SK-N-SH (cell line): ENCODE measurements around the gene DDAH1. TPM values are rescaled to one million over a fixed set of nuclear protein-coding genes. Genes with fewer than 3 reads are reported as not detected.

Experiments
- CTCF ChIA-PET: fragments of 300-600, 350-600 bp; formaldehyde crosslinking; extraction: SDS; loops from one replicate; lab custom pipeline; 2021; lab: Yijun Ruan, JAX
- POLR2A ChIA-PET: fragments of 350-600 bp; sonication (Branson Sonifier 250); formaldehyde crosslinking; extraction: SDS; loops from one replicate; lab custom pipeline; 2020; ENCODE audit warnings: antibody characterized with exemption, inconsistent platforms; lab: Yijun Ruan, JAX
- DNase-seq: peaks from one replicate; pipeline ENCODE4 v3.0.0; 2012
- H2AFZ ChIP-seq: fragments of 200-600 bp; sonication (generic); 2 replicates; pipeline ENCODE4 v1.8.1; 2016; ENCODE audit warnings: antibody characterized with exemption, mild to moderate bottlenecking, low read depth
- H3F3A ChIP-seq: fragments of 200-600 bp; sonication (generic); replicated peaks from 2 replicates; pipeline ENCODE3; 2016; ENCODE audit warnings: antibody characterized with exemption, mild to moderate bottlenecking; ENCODE audit not compliant: insufficient read depth
- H3K27ac ChIP-seq, 2 experiments: fragments of 200-500 bp in 1 of 2; fragments of 200-600 bp in 1 of 2; sonication (Bioruptor generic) in 1 of 2; sonication (generic), shearing (Covaris generic) in 1 of 2; 2 replicates each; pipeline versions ENCODE4 v1.5.1 to v1.6.1; 2014 to 2016; ENCODE audit warnings: low read depth in 2 of 2, inconsistent platforms in 1 of 2, low read length in 1 of 2, mild to moderate bottlenecking in 1 of 2, mixed read lengths in 1 of 2
- H3K27me3 ChIP-seq: fragments of 200-600 bp; sonication (generic), shearing (Covaris generic); 2 replicates; pipeline ENCODE4 v1.6.1; 2016; ENCODE audit warnings: mixed run types; ENCODE audit not compliant: insufficient read depth
- H3K36me3 ChIP-seq, 2 experiments: fragments of 200-500 bp in 1 of 2; fragments of 200-600 bp in 1 of 2; sonication (Bioruptor generic) in 1 of 2; sonication (generic) in 1 of 2; replicated peaks in 1 of 2; 2 replicates each; pipeline versions ENCODE3 to v1.5.1; 2014 to 2016; ENCODE audit warnings: low read length in 1 of 2, mild to moderate bottlenecking in 1 of 2; ENCODE audit not compliant: insufficient read depth in 2 of 2, control insufficient read depth in 1 of 2
- H3K4me1 ChIP-seq, 2 experiments: fragments of 200-500 bp in 1 of 2; fragments of 200-600 bp in 1 of 2; sonication (Bioruptor generic) in 1 of 2; sonication (generic), shearing (Covaris generic) in 1 of 2; 2 replicates each; pipeline versions ENCODE4 v1.5.1 to v1.6.1; 2014 to 2016; ENCODE audit warnings: low read depth in 1 of 2, low read length in 1 of 2, mixed run types in 1 of 2; ENCODE audit not compliant: insufficient read depth in 2 of 2, control insufficient read depth in 1 of 2
- H3K4me2 ChIP-seq: fragments of 200-600 bp; sonication (generic), shearing (Covaris generic); 2 replicates; pipeline ENCODE4 v1.6.1; 2017; ENCODE audit warnings: mixed run types
- H3K4me3 ChIP-seq, 2 experiments: fragments of 200-500 bp in 1 of 2; fragments of 200-600 bp in 1 of 2; sonication (Bioruptor generic) in 1 of 2; sonication (generic), shearing (Covaris generic) in 1 of 2; 2 replicates each; pipeline versions ENCODE4 v1.5.1 to v1.8.1; 2014 to 2016; ENCODE audit warnings: low read depth in 2 of 2, inconsistent platforms in 1 of 2, low read length in 1 of 2, mild to moderate bottlenecking in 1 of 2, mixed read lengths in 1 of 2, moderate library complexity in 1 of 2
- H3K79me2 ChIP-seq: fragments of 200-600 bp; sonication (generic); 2 replicates; pipeline ENCODE4 v1.8.1; 2017; ENCODE audit warnings: mild to moderate bottlenecking; ENCODE audit not compliant: insufficient read depth
- H3K9ac ChIP-seq: fragments of 200-600 bp; sonication (generic); 2 replicates; pipeline ENCODE4 v1.6.1; 2017; ENCODE audit warnings: mixed run types
- H3K9me2 ChIP-seq: fragments of 200-600 bp; sonication (generic); 2 replicates; pipeline ENCODE4 v1.6.1; 2017; ENCODE audit warnings: mixed run types
- H3K9me3 ChIP-seq: fragments of 200-600 bp; sonication (generic); 2 replicates; pipeline ENCODE4 v1.6.1; 2017; ENCODE audit warnings: mixed run types, mild to moderate bottlenecking, moderate library complexity
- H4K20me1 ChIP-seq: fragments of 200-600 bp; sonication (generic); 2 replicates; pipeline ENCODE4 v1.6.1; 2017; ENCODE audit warnings: mild to moderate bottlenecking, mixed run types; ENCODE audit not compliant: insufficient read depth
- EP300 ChIP-seq, 2 experiments: IDR thresholded peaks; 2 replicates each; pipeline versions ENCODE4 v1.4.0 to v1.6.1; 2012; ENCODE audit warnings: borderline replicate concordance in 1 of 2, low read depth in 1 of 2, low read length in 1 of 2
- IRF3 ChIP-seq: fragments of 150-350 bp; IDR thresholded peaks from 2 replicates; pipeline ENCODE4 v1.6.1; 2016; ENCODE audit warnings: mild to moderate bottlenecking, low read depth, low read length
- MAX ChIP-seq: IDR thresholded peaks from 2 replicates; pipeline ENCODE4 v1.4.0; 2012; ENCODE audit warnings: low read depth
- NRF1 ChIP-seq: IDR thresholded peaks from 2 replicates; pipeline ENCODE4 v1.6.1; 2012; ENCODE audit warnings: low read depth, mild to moderate bottlenecking, low read length
- PBX3 ChIP-seq: IDR thresholded peaks from 2 replicates; pipeline ENCODE4; 2012
- RAD21 ChIP-seq: IDR thresholded peaks from 2 replicates; pipeline ENCODE4 v1.6.1; 2012; ENCODE audit warnings: mild to moderate bottlenecking, low read length
- SMC3 ChIP-seq: IDR thresholded peaks from 2 replicates; pipeline ENCODE4 v1.6.1; 2012; ENCODE audit warnings: low read depth, low read length, improper control_type of control experiment
- TCF12 ChIP-seq: IDR thresholded peaks from 2 replicates; pipeline ENCODE4 v1.4.0; 2012
- USF2 ChIP-seq: fragments of 150-350 bp; IDR thresholded peaks from 2 replicates; pipeline ENCODE4 v1.6.1; 2017; ENCODE audit warnings: antibody characterized with exemption, low read length, low read depth, borderline replicate concordance
- YY1 ChIP-seq: IDR thresholded peaks from 2 replicates; pipeline ENCODE4 v1.4.0; 2012; ENCODE audit warnings: low read depth, mild to moderate bottlenecking
- ZBTB33 ChIP-seq: IDR thresholded peaks from 2 replicates; pipeline ENCODE4 v1.4.0; 2012; ENCODE audit warnings: low read depth, borderline replicate concordance
- WGBS: methylation state at CpG from one replicate; pipeline ENCODE4 v1.1.6; 2017; ENCODE audit warnings: low lambda C conversion rate; 5-methylcytosine and 5-hydroxymethylcytosine counted together
- polyA plus RNA-seq, 3 experiments: library from polyadenylated mRNA; depleted of rRNA; stranded (reverse); fragments of >200 nt; gene quantifications; 2 replicates each; pipeline ENCODE4 v1.2.3, GENCODE V29; 2012

The DDAH1 gene
- polyA plus RNA-seq, 1 of the 3 experiments (the other 2 are of a cell fraction) = 64.3 TPM

GRCh38 chr1:85467929-85468540, 3.1 kb upstream of the DDAH1 start:
- Histone ChIP-seq H3K9me2 (no peaks in the 10 kb centered on the region), H3K27me3 (no peaks in the 10 kb centered on the region), H4K20me1 (no peaks in the 10 kb centered on the region), H3K4me3 (no peak overlapping the region), H2AFZ (no peak overlapping the region), H3K27ac (peak overlapping the region in 1 of 2 experiments; percentile 72; a peak in 2 of 4 replicates), H3K79me2 (peaks cover 52% of the 10 kb centered on the region), H3K9me3 (no peaks in the 10 kb centered on the region), H3K9ac (no peak overlapping the region), H3F3A (peaks cover 8% of the 10 kb centered on the region), H3K4me1 (peaks cover 0 to 12% of the 10 kb centered on the region in 2 experiments; a peak in 2 of 4 replicates), H3K36me3 (peaks cover 0 to 11% of the 10 kb centered on the region in 2 experiments), H3K4me2 (no peak overlapping the region)
- POLR2A ChIA-PET = no interaction called here
- WGBS = 99% methylated on average over 3 of the region's 3 CpGs
- TF ChIP-seq USF2 (no peak), MAX (no peak), TCF12 (no peak), IRF3 (no peak), EP300 (IDR thresholded peaks at IDR 0.05; ENCODE audit: borderline replicate concordance in 1 of 2, low read depth in 1 of 2, low read length in 1 of 2) (no peak), ZBTB33 (no peak), SMC3 (no peak), YY1 (no peak), RAD21 (no peak), NRF1 (no peak), PBX3 (no peak)
- DNase-seq = no peak
- CTCF ChIA-PET = interaction anchor here (0.7 to 8.8 kb wide), 3 partner anchors 25 to 160 kb away, joined by 3 to 69 read pairs (median 4); no protein-coding TSS in a partner anchor
